Measurements from ENCODE around the gene NR2C1. TPM values are rescaled to one million over a fixed set of nuclear protein-coding genes. Genes with fewer than 3 reads are reported as not detected.

The NR2C1 gene
- 24.4 and 24.6 TPM in 2 replicates for total RNA-seq

GRCh38 chr12:95072900-95073697 lies at the start of gene NR2C1:
Gene NR2C1 (minus strand): TSS chr12:95073618. CDS start chr12:95067384, 6,234 bp downstream.

GRCh38 chr12:95003213-95003920 lies 70.1 kb downstream of the NR2C1 start, which contains the start of gene NDUFA12:
Gene NDUFA12 (minus strand): TSS chr12:95003697. CDS start chr12:95003680, 17 bp downstream.

Other genes with a start within 250 kb of the NR2C1 start
- 61.6 and 80.8 TPM in 2 replicates for gene NDUFA12, start 69.9 kb downstream of the NR2C1 start, total RNA-seq
- 3.3 and 10.4 TPM in 2 replicates for gene FGD6, start 143.8 kb upstream of the NR2C1 start, total RNA-seq
- gene VEZT, start 144.2 kb upstream of the NR2C1 start, total RNA-seq = 50.3 and 60.6 TPM in 2 replicates